DMS53 (cell line): ENCODE results near the gene PTGIR.
A peak's percentile ranks its signal among the peaks of the same experiment; 100 is the strongest.
"Not testable (repeated sequence)": the region's sequence is repeated elsewhere in the genome, so short reads cannot be mapped to it uniquely, and the experiment has no call there.

ENCODE experiments used
- DNase-seq: peaks from one replicate; lab custom pipeline; 2025; lab: John Stamatoyannopoulos, UW

PTGIR gene

DNA sequence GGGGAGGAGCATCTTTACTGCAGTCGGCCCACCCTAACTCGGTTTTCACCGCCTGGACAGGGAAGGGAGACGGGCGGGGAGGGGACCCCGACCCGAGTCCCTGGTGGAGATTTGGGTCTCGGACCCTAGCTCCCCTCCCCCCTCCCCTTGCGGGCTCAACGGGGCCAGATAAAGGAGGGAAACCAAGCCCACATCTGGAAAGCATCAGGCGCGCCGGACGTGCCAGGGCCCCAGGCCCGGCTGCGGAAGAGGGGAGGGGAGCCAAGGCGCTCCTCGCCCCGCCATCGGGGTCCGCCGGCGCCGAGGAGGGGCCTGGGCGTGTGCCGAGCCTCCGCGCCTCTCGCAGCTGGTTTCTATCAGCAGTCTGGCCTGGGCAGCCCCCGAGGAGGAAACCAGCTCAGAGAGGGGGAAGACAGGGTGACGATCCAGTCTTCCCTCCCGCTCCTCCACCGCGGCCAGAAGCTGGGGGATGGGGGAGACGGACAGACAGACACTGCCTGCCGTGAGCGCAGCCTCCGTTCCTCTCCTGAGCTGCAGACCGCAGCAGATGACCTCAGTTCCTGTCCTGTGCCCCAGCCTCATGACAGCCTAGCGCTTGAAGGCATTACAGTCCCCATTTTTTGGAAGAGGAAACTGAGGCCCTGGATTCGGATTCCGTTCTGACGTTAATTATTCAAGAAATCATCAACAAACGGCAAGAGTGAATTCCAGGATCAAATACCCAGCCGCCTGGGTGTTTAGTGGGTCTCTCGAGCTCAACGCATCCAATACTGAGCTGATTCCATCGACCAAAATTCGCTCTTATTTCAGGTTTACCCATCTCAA, 14.7 kb upstream of the PTGIR start:
- peak; percentile 75 for DNase-seq

DNA sequence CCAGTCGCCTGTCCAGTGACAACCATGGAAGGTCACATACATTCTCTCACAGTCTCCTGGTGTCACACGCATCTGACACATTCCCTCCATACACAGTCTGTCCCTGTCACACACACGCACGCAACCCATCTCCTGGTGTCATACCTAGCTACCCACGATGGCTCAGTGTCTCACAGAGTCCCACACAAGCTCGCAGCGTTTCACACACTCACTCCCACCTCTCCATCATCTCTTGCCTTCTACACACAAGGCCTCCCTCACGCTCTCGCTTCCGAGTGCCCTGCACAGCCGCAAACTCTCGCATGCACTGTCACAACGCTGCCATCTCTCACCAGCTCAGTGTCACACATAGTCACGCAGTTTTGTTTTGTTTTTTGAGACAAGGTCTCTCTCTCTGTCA, 12.3 kb upstream of the PTGIR start:
- peak; percentile 42 for DNase-seq

DNA sequence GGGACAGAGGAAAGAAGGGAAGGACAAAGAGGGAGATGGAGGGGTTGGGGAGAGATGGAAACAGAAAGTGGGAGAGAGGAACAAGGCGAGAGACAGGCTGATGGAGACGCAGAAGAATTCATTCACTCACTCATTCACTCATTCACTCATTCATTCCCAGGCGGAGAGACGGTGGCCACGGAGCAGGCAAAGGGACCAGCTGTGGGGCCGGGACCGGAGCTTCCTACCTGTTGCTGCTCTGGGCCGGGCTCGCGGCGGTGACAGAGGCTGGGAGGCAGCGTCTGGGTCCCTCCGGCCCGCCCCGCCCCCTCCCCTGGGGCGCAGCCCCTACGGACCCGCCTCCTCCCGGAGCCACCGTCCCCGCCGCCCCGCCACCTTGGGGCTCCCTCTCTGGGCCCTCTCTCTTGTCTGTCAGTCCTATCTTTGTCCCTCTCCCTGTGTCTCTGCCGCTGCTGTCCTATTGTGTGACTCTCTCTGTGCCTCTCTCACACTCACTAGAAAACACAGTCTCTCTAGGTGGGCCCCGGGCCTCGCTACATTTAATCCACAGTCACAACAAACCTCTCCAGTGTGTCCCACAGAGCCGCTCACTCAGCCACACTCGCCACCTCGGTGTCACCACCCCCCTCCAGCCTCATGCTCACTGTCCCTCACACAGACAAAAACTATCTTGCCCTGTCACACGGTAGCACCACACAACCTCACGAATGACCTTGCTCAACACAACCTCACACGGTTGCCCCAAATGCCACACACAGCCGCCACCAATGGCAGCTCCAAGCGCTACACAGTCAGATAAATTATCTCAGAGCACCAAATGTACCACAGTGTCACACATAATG, 11.3 kb upstream of the PTGIR start, which contains the start of gene GNG8:
Gene GNG8, minus strand, starts transcription at position 283 of the 842 bp plus-strand sequence. CDS start 1,520 bp downstream, outside the sequence.
- peak; percentile 46 for DNase-seq

GRCh38 chr19:46634656-46635218, 9.8 kb upstream of the PTGIR start:
- no peak for DNase-seq

GRCh38 chr19:46634045-46634655, 9.3 kb upstream of the PTGIR start:
- peak; percentile 72 for DNase-seq

GRCh38 chr19:46633130-46633529, 8.2 kb upstream of the PTGIR start:
- DNase-seq, result no peak

DNA sequence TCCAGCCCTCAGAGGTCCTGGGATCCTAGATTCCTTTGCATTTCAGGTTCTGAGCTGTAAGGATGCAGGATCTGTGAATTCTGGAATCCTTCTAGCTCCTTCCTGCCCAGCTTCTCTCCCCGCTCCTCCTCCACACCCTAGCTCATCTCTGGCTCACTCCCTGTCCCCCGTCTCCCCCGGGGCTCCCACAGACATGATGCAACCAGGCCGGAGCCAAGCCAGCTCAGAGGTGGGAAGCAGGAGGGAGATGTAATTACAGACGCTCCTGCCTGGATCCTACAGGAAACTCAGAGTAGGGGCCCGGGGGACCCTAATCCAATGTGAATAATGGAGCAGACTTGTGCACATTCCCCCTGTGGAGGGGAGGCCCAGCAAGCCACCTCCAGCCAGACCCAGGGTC, 6.6 kb upstream of the PTGIR start:
- DNase-seq, result no peak

GRCh38 chr19:46630586-46631205, 5.8 kb upstream of the PTGIR start:
- DNase-seq, result no peak

GRCh38 chr19:46629546-46630025, 4.7 kb upstream of the PTGIR start:
- DNase-seq, result peak; percentile 19

DNA sequence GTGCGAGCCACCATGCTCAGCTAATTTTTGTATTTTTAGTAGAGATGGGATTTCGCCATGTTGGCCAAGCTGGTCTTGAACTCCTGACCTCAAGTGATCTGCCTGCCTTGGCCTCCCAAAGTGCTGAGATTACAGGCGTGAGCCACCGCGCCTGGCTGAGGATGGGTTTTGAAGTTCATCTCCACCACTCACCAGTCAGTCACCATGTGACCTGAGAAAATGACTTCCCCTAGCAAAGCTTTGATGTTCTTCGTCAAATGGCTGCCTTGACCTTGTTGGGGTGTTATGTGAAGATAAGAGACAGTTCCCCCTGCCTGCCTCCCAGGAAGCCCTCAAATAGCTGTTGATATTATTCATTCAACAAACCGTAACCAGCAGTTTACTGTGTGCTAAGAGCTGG, 4.1 kb upstream of the PTGIR start:
- DNase-seq, result not testable (repeated sequence)

DNA sequence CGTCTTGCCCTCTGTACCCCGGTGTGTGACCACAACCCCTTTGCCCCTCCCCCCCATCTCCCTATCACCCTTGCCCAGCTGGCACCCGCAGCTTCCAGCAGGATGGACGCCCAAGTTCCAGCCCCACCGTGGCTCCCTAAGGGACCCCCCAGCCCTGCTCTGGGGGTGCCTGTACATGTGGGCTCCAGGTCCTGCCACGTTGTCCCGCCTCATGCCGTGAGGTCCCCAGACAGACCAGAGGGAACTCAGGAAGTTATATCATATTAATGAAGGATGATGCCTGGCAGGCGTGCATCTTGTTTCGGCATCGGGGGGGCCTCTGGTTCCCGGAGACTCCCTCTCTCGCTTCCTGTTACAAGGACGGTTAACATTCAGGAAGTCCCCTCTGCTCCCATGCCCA, 1.6 kb upstream of the PTGIR start:
- DNase-seq, result no peak

DNA sequence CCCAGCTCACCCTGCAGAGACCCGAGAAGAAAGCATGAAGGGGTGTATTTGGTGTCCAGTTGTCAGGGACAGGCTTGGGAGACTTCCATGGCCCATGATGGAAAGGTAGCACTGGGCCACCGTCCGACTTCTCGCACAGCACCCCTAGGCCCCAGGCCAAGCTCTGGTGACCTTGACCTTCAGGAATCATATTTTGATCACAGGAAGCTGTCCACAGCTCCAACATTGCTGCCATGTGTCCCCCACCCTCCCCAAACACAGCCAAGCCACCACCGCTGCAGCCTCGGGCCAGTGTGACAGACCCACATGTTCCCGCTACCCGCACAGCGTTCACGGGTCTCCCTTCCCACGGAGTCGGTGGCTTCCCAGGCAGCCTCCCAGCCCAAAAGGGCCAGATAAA, 842 bp upstream of the PTGIR start:
- DNase-seq, result no peak

GRCh38 chr19:46623915-46624502, 880 bp downstream of the PTGIR start:
- DNase-seq, result no peak

DNA sequence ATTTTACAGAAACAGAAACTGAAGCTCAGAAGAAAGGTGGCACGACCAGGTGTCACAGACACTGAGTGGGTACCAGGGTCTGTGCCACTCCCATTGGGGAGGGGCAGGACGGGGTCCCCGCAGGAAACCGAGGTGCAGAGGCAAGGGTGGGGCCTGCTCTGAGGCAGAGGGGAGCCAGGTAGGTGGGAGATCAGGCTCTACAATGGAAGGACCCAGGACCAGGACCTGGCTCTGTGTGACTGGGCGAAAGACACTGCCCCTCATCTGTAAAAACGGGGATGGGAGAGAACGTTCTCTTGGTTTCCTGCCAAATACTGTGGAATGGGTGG, 2.8 kb downstream of the PTGIR start:
- DNase-seq, result no peak

DNA sequence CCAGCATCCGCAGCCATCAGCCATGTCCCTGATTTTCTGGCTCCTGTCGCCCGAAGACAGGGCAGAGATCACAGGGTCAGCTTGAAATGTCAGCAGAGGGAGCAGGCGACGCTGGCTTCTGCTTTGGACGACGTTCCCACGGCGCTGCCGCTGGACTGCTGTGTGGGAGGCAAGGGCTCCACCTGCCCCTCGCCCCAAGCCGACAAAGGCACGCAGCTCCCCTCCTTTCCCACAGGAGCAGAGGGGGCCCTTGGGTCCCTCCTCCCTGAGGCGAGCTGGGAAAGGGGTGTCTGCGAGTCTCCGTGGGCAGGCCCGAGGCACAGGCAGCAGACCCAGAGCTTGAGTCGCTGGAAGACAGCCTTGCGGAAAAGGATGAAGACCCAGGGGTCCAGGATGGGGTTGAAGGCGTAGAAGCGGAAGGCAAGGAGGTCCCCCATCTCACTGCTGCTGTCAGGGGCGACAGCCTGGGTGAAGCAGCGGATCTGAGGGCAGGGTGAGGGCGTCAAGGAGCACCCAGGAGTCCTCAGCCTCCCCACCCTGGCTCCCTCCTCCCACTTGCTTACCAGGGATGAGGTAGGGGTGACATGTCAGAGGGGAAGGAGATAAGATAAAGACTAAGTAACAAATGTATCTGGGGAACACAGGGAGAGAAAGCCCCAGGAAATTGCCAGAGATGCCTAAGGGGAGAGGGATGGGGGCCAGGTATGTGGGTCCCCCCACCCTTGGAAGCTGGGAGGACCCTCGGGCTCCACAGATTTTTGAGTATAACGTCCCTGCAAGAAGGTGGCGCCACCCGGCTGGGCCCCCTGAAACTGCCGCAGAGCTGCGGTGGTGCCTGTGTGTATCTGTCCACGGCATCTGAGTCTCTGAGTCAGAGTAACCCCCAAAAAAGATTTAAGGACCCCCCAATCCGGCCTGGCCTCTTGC, 3.4 kb downstream of the PTGIR start:
- no peak for DNase-seq

DNA sequence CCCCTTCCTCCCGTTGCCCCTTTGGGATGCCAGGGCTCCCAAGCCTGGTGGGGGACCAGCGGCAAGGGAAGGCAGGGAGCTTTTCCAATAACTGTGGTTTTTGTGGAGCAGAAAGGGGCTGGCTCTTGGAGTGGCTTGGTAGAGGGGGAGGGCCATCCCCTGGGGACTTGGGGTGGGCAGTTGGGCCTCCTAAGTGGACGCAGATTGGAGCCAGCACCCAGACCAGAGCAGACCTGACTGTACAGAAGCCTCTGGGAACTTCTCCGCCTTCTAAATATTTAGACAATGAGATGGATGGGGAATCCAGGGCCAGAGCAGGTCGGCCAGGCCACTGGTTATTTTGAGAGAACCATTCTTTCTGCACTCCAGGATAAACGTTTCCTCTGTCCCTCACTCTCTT, 4.2 kb downstream of the PTGIR start:
- DNase-seq, result no peak

DNA sequence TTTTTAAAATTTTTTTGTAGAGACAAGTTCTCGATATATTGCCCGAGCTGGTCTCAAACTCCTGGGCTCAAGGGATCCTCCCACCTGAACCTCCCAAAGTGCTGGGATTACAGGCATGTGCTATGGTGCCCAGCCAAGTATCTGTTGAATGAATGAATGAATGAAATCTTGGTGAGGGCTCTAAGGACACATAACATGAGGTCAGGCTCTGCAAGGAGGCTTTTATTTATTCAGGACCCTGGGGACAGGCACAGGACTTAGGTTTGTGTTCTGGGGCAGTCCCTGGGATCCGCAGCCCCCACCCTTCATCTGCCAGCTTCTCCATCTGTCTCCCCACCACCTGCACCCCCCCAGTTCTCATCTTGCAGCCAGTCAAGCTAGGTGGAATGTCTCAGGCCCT, 4.6 kb downstream of the PTGIR start:
- DNase-seq, result no peak

- DNase-seq, result no peak
Measured at GRCh38 chr19:46618670-46619231, 6.1 kb downstream of the PTGIR start.

- DNase-seq, result peak; percentile 22
Measured at GRCh38 chr19:46617601-46618000, 7.3 kb downstream of the PTGIR start.
